ENCODE measurements around the gene ADM.
"Not testable (repeated sequence)": the region's sequence is repeated elsewhere in the genome, so short reads cannot be mapped to it uniquely, and the experiment has no call there.

The ADM gene, protein sequence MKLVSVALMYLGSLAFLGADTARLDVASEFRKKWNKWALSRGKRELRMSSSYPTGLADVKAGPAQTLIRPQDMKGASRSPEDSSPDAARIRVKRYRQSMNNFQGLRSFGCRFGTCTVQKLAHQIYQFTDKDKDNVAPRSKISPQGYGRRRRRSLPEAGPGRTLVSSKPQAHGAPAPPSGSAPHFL

GRCh38 chr11:10304495-10305261 lies at the start of gene ADM:
ADM (plus strand) TSS chr11:10305073; CDS start chr11:10305701, 628 bp downstream.
- no peak for DNase-seq (ENCODE audit: low read depth in 3 of 3)

DNA sequence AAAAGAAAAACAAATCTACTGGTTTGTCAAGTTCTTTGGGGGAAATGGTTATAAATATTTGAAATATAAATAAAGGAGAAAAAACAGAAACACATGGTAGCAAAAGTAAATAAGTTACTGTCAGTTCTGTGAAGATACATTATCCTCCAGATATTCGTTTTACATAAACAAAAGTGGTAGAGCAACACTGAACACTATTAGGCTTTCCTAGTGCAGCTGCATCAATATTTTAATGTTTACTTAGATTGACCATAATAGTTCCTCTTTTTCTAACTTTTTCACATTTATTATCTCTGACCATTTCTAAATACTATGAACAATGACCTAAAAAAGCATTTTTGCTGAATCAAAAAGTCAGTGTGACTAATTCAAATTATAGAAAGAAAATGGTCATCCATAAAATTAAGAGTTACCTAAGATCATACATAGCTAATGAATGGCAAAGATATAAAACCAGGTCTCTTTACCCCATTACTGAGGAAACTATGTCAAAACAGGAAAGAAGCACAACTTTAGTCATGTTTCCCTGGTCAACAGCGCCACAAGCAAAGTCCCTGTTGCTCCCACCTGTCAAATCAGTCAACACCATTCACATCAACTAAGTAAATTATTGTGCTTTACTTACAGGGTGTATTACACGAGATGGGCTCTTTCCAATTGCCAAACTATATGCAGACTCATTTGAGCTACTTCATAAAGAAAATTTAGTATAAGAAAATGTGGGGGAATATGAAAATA lies 49.3 kb upstream of the ADM start:
- DNase-seq (ENCODE audit: low read depth in 3 of 3), result no peak

DNA sequence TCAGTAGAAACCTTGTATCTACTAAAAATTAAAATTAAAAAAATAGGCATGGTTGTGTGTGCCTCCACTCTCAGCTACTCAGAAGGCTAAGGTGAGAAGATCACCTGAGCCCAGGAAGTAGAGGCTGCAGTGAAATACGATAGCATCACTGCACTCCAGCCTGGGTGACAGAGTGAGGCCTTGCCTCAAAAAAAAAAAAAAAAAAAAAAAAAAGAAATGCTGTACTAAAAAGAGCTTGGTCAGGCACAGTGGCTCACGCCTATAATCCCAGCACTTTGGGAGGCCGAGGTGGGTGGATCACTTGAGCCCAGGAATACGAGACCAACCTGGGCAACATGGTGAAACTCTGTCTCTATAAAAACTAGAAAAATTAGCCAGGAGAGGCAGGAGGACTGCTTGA lies 47.4 kb upstream of the ADM start:
- no peak for DNase-seq (ENCODE audit: low read depth in 3 of 3)

GRCh38 chr11:10261821-10262220 lies 43.1 kb upstream of the ADM start:
- no peak for DNase-seq (ENCODE audit: low read depth in 3 of 3)

DNA sequence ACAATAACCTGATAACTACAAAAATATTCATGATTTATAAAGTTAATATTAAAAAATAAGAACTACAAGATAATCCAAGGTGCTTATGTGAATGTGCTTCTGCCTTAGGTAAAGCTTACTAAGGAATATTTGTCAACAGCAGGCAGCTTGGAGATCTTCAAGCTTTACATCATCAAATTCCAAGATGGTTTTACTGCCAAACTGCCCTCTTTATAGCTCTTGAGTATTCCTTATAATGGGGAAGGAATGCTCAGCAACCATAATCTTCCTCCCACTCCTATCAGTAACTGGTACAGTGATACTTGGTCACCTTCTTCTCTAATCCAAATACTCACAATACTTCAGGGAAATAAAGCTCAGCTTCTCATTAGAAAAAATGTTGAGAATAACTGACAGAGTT lies 40.9 kb upstream of the ADM start:
- DNase-seq (ENCODE audit: low read depth in 3 of 3), result no peak

DNA sequence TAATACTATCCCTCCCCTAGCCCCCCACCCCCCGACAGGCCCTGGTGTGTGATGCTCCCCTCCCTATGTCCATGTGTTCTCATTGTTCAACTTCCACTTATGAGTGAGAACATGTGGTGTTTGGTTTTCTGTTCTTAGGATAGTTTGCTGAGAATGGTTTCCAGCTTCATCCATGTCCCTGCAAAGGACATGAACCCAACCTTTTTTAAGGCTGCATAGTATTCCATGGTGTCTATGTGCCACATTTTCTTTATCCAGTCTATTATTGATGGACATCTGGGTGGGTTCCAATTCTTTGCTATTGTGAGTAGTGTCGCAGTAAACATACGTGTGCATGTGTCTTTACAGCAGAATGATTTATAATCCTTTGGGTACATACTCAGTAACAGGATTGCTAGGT lies 40.2 kb upstream of the ADM start:
- DNase-seq (ENCODE audit: low read depth in 3 of 3), result not testable (repeated sequence)

- no peak for DNase-seq (ENCODE audit: low read depth in 3 of 3)
Measured at GRCh38 chr11:10265936-10266335, 38.9 kb upstream of the ADM start.

DNA sequence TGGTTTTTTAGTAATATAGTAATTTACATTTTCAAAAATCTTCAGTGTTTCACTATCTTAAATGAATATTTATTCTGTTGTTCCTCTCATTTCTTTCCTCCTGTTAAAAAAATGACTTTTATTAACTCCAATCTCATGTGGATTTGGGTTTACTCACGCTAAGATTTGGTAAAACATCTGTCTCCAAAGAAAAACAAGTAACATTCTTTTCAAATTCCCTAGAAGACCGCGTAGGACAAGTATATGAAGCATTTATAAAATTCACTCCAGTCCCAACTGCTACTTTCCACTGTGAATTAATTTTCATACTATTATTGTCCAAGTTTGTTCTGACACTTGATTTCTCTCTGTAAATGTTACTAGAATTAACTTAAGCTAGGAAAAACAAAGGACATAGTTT lies 37.1 kb upstream of the ADM start:
- no peak for DNase-seq (ENCODE audit: low read depth in 3 of 3)

- no peak for DNase-seq (ENCODE audit: low read depth in 3 of 3)
Measured at GRCh38 chr11:10268746-10269488, 36.0 kb upstream of the ADM start.

GRCh38 chr11:10272132-10272531 lies 32.7 kb upstream of the ADM start:
- no peak for DNase-seq (ENCODE audit: low read depth in 3 of 3)

DNA sequence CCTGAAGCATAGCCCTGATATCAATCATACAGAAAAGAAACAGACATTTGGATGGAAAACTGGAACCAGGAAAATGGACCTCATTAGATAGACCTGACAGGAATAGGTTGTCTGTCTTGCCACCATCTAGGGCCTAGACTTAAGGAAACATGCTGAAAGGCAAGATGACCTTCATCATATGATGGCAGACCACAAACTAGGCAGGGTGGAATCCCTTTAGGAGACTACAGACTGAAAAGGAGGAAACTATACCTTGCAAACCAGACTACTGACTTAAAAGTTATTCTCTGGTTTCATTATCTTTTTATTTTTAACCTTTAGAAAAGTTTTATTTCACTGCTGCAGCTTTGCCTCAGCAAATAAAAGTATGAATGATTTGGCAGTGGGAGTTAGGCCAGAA lies 31.1 kb upstream of the ADM start:
- DNase-seq (ENCODE audit: low read depth in 3 of 3), result no peak

DNA sequence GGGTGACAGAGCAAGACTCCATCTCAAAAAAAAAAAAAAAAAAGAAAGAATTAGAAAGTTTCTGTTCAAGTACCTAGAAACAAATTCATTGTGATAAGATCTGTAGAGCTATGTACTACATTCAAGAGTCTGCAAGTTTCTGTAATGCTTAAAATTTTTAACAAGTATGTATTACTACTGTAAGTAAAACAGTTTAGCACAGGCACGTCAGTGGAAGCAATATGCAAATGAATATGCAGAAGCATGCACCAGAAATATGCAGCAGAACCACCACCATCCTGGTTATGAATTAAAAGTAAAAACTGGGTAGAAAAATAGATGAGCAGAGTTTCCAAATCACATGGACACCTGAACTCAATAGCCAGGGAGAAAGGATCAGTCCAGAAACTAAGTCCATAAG lies 30.1 kb upstream of the ADM start:
- no peak for DNase-seq (ENCODE audit: low read depth in 3 of 3)

DNA sequence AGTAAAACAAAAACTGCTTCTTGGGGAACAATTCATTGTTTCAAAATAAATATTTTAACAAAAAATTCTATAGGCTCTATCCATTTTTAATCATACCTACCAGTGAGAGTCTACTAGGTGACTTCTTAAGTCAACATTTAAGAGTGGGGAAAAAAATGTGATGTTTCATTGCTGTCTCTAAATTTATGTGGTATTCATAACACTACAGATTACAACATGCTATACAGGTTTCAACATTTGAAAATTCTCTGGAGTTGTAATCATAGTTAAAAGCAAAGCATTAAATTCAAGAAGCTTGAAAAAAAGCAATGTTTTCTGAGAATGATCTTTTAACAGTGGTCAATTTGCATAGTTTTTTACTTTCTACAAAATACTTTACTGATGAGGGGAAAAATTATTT lies 29.2 kb upstream of the ADM start:
- DNase-seq (ENCODE audit: low read depth in 3 of 3), result no peak

DNA sequence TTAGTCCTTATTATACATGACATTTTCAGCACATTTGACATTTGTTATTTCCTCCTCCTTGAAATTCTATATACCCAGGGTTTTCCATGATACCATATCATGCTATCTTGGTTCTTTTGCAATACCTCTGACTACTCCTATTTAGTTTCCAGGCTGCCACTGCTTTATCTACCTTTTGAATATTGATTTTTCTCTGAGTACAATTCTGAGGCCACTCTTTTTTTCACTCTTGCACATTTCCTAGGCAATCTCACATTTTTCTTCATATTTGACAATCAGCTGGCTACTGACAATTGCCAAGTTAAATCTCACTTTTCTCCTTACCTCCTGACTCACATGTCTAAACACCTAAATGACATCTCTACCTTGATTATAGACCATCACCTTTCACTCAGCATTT lies 22.8 kb upstream of the ADM start:
- no peak for DNase-seq (ENCODE audit: low read depth in 3 of 3)

GRCh38 chr11:10283991-10284390 lies 20.9 kb upstream of the ADM start:
- DNase-seq (ENCODE audit: low read depth in 3 of 3), result no peak

DNA sequence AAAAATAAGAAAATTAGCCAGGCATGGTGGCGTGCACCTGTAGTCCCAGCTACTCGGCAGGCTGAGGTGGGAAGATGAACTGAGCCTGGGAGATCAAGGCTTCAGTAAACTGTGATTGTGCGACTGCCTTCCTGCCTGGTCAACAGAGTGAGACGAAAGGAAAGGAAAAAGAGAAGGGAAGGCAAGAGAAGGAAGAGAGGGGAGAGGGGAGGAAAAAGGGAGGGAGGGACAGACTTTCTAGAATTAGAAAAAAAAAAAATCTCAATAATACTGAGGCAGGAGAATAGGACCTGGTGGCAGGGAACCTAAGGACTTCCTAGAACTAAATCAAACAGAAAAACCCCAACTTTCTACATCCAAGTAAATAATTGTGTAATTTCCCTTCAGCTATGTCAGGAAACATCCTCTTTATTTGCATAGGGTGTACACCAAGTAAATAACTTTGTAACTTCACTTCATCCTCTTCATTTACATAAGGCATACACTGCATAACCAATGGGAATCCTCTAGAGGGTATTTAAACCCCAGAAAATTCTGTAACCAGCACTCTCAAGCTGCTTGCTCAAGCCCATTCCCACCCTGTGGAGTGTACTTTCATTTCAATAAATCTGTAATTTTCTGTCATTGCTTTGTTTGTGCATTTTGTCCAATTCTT lies 19.6 kb upstream of the ADM start:
- DNase-seq (ENCODE audit: low read depth in 3 of 3), result no peak

DNA sequence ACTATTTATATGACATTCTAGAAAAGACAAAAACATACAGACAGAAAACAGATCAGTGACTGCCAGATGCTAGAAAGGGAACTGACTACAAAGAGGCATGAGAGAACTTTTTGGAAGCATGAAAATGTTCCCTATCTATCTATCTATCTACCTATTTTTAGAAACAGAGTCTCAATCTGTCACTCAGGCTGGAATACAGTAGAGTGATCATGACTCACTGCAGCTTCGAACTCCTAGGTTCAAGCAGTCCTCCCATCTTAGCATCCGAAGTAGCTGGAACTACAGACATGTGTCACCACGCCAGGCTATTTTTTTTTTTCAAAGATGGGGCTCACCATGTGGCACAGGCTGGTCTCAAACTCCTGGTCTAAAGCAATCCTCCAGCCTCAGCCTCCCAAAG lies 17.7 kb upstream of the ADM start:
- DNase-seq (ENCODE audit: low read depth in 3 of 3), result no peak

GRCh38 chr11:10287766-10288715 lies 16.8 kb upstream of the ADM start:
- DNase-seq (ENCODE audit: low read depth in 3 of 3), result no peak

- DNase-seq (ENCODE audit: low read depth in 3 of 3), result no peak
Measured at GRCh38 chr11:10288881-10289764, 15.8 kb upstream of the ADM start.

All from stimulated activated CD4-positive, alpha-beta T cell treated with anti-CD3 and anti-CD28 coated beads, TNF-alpha, amount 100 ng/mL, for 48 hours (primary cell).